A549 (cell line): ENCODE data around the gene MYO18B. TPM values are rescaled to one million over a fixed set of nuclear protein-coding genes. Genes with fewer than 3 reads are reported as not detected.

ENCODE experiments used
- ATAC-seq, 2 experiments: fragments of 200-7000 bp in 1 of 2; fragments of >200 bp in 1 of 2; cut with Nextera tagmentation in 1 of 2; cut with Tn5 transposase in 1 of 2; 3 replicates each; pipeline versions ENCODE4 v1.8.0 to v1.9.1; 2018 to 2020; ENCODE audit warnings: mild to moderate bottlenecking in 1 of 2, moderate library complexity in 1 of 2
- CTCF ChIA-PET: fragments of 300-600 bp; sonication (Branson Sonifier 250); formaldehyde crosslinking; extraction: SDS; loops from one replicate; lab custom pipeline; 2021; ENCODE audit warnings: antibody characterized with exemption, inconsistent platforms; lab: Yijun Ruan, JAX
- POLR2A ChIA-PET: fragments of 350-600 bp; formaldehyde crosslinking; extraction: SDS; loops from one replicate; lab custom pipeline; 2021; ENCODE audit warnings: antibody characterized with exemption, inconsistent platforms; lab: Yijun Ruan, JAX
- DNase-seq, 2 experiments: peaks; one replicate each; pipeline versions ENCODE4 v3.0.0 to v3.0.0-alpha.2; 2011 to 2016; ENCODE audit warnings: low read depth in 1 of 2, low spot score in 1 of 2
- FAIRE-seq: peaks from 2 replicates; lab custom pipeline; 2011; peaks lifted over from hg19 to GRCh38; lab: Jason Lieb, UNC
- H3K27ac ChIP-seq, 2 experiments: fragments of >200 bp; sonication (Bioruptor Twin); formaldehyde crosslinking; 3 replicates each; pipeline ENCODE4 v1.5.1; 2016 to 2017
- H3K4me1 ChIP-seq: fragments of >200 bp; sonication (Bioruptor Twin); formaldehyde crosslinking; 3 replicates; pipeline ENCODE4 v1.6.1; 2016
- H3K4me2 ChIP-seq: fragments of >200 bp; sonication (Bioruptor Twin); formaldehyde crosslinking; 3 replicates; pipeline ENCODE4 v1.6.1; 2016
- H3K4me3 ChIP-seq: fragments of >200 bp; sonication (Bioruptor Twin); formaldehyde crosslinking; 3 replicates; pipeline ENCODE4 v1.5.1; 2016
- H3K9me3 ChIP-seq: fragments of >200 bp; sonication (Bioruptor Twin); formaldehyde crosslinking; 3 replicates; pipeline ENCODE4 v1.6.1; 2016
- BCL3 ChIP-seq: fragments of >200 bp; sonication (Bioruptor Twin); formaldehyde crosslinking; IDR thresholded peaks from 3 replicates; pipeline ENCODE4 v1.6.1; 2016
- EHMT2 ChIP-seq: fragments of 200-600 bp; sonication (generic); IDR thresholded peaks from 2 replicates; pipeline ENCODE4 v1.6.1; 2016; ENCODE audit warnings: antibody characterized with exemption, low read depth, mild to moderate bottlenecking, moderate library complexity
- EP300 ChIP-seq, 2 experiments: fragments of >200 bp; sonication (Bioruptor Twin); formaldehyde crosslinking; IDR thresholded peaks; 2 replicates in 1 of 2; 3 replicates in 1 of 2; pipeline ENCODE4 v1.6.1; 2016 to 2017
- ESRRA ChIP-seq: fragments of 150-350 bp; IDR thresholded peaks from 2 replicates; pipeline ENCODE4 v1.6.1; 2014; ENCODE audit warnings: mild to moderate bottlenecking, low read length, borderline replicate concordance
- FOXS1 ChIP-seq: fragments of 250-450 bp; sonication (Bioruptor Pico); IDR thresholded peaks from 2 replicates; pipeline ENCODE4 v1.5.0; 2020; ENCODE audit warnings: mild to moderate bottlenecking, moderate library complexity
- HDAC2 ChIP-seq: fragments of 200-600 bp; sonication (generic); IDR thresholded peaks from 2 replicates; pipeline ENCODE4 v1.6.1; 2016
- HES2 ChIP-seq: fragments of >200 bp; sonication (Bioruptor Twin); formaldehyde crosslinking; IDR thresholded peaks from 2 replicates; pipeline ENCODE4 v1.6.1; 2016
- HOXA7 ChIP-seq: fragments of 250-450 bp; sonication (Bioruptor Pico); IDR thresholded peaks from 2 replicates; pipeline ENCODE4 v1.5.0; 2020; ENCODE audit warnings: mild to moderate bottlenecking, moderate library complexity
- HOXB13 ChIP-seq: fragments of 250-450 bp; sonication (Bioruptor Pico); IDR thresholded peaks from 2 replicates; pipeline ENCODE4 v1.5.0; 2020; ENCODE audit warnings: low read depth, mild to moderate bottlenecking, moderate library complexity
- MAZ ChIP-seq: fragments of 150-350 bp; IDR thresholded peaks from 2 replicates; pipeline ENCODE4 v1.6.1; 2014; ENCODE audit warnings: antibody characterized with exemption, low read depth, low read length, borderline replicate concordance
- NFE2L2 ChIP-seq: fragments of 150-350 bp; conservative IDR thresholded peaks from 2 replicates; pipeline ENCODE4 v1.6.1; 2014; ENCODE audit warnings: low read length
- PHF8 ChIP-seq: fragments of 200-600 bp; sonication (generic); IDR thresholded peaks from 2 replicates; pipeline ENCODE4 v1.6.1; 2016; ENCODE audit warnings: low read depth, mild to moderate bottlenecking, antibody characterized with exemption, moderate library complexity, borderline replicate concordance
- RAD21 ChIP-seq, 2 experiments: fragments of >200 bp in 1 of 2; sonication (Bioruptor Twin) in 1 of 2; formaldehyde crosslinking in 1 of 2; IDR thresholded peaks in 1 of 2; conservative IDR thresholded peaks in 1 of 2; 2 replicates in 1 of 2; 3 replicates in 1 of 2; pipeline ENCODE4 v1.6.1; 2012 to 2018; ENCODE audit warnings: inconsistent platforms in 1 of 2
- SREBF2 ChIP-seq: fragments of 450-650 bp; IDR thresholded peaks from 2 replicates; pipeline ENCODE4 v1.6.1; 2014; ENCODE audit warnings: mild to moderate bottlenecking, moderate library complexity
- TP53 ChIP-seq: fragments of 250-450 bp; sonication (Bioruptor Pico); IDR thresholded peaks from 2 replicates; pipeline ENCODE4 v1.5.0; 2021; ENCODE audit warnings: mild to moderate bottlenecking, moderate library complexity
- ZSCAN20 ChIP-seq: fragments of 250-450 bp; sonication (Bioruptor Pico); IDR thresholded peaks from 2 replicates; pipeline ENCODE4 v1.8.0; 2022; ENCODE audit warnings: mild to moderate bottlenecking, moderate library complexity
- WGBS: methylation state at CpG from one replicate; pipeline ENCODE4 v1.1.6; 2017; ENCODE audit errors: missing lambda C conversion rate; 5-methylcytosine and 5-hydroxymethylcytosine counted together
- polyA plus RNA-seq, 4 experiments: library from polyadenylated mRNA; depleted of rRNA in 3 of 4; stranded (reverse); fragments of >200 nt; fragmentation: RNase III in 1 of 4; extraction: RNeasy Plus Mini Kit Qiagen cat#74134 plus additional on column Dnase treatment in 1 of 4; gene quantifications; 2 replicates in 3 of 4; 3 replicates in 1 of 4; pipeline ENCODE4 v1.2.3, GENCODE V29; 2011 to 2017
- TF ChIP-seq, protein P1 (sequence below): fragments of 150-350 bp; IDR thresholded peaks from 2 replicates; pipeline ENCODE4 v1.6.1; 2014; ENCODE audit warnings: low read depth, mild to moderate bottlenecking, low read length
- TF ChIP-seq, protein P2 (sequence below): fragments of 450-650 bp; IDR thresholded peaks from 2 replicates; pipeline ENCODE4 v1.6.1; 2014; ENCODE audit warnings: antibody characterized with exemption
- TF ChIP-seq, protein P3 (sequence below): fragments of 200-600 bp; sonication (generic); IDR thresholded peaks from 2 replicates; pipeline ENCODE4 v1.6.1; 2016; ENCODE audit warnings: antibody characterized with exemption, mild to moderate bottlenecking, moderate library complexity

Gene MYO18B
- polyA plus RNA-seq, 2 of the 4 experiments (the other 2 are of a cell fraction): 0.01 TPM

DNA sequence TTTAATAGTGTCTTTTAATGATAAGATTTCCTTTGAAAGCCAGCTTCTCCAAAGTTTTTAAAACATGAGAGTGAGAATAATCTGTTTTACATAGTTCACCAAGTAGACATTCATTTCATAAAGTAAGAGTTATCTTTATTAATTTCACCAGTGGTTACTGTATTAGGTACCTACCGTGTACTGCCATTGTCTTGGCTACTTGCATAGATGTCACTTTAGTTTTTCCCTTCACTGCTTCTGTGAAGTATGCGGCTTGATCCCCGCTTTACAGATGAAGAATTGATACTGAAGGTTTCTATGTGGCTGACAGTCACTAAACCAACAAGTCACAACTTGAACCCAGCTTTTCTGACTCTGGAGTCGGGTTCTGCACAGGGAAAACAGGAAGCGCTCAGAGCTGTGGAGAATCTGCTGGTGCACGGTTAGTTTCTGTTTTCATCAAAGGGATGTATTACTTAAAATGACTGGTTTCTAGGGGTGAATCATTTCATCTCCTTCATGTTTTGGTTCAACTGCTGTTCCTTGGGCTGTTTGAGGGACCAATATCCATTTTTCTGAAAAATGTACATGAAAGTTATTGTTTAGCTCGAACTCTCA lies 39.3 kb upstream of the MYO18B start:
- ATAC-seq (no peak), DNase-seq (no peak), FAIRE-seq (no peak)
- POLR2A ChIA-PET: no interaction called here
- TF ChIP-seq, protein P1, sequence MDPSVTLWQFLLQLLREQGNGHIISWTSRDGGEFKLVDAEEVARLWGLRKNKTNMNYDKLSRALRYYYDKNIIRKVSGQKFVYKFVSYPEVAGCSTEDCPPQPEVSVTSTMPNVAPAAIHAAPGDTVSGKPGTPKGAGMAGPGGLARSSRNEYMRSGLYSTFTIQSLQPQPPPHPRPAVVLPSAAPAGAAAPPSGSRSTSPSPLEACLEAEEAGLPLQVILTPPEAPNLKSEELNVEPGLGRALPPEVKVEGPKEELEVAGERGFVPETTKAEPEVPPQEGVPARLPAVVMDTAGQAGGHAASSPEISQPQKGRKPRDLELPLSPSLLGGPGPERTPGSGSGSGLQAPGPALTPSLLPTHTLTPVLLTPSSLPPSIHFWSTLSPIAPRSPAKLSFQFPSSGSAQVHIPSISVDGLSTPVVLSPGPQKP: no peak
- no peak for TF ChIP-seq MAZ
- no peak for TF ChIP-seq HDAC2
- TF ChIP-seq EHMT2: no peak
- TF ChIP-seq BCL3: no peak
- TF ChIP-seq SREBF2: no peak
- no peak for TF ChIP-seq HES2
- no peak for TF ChIP-seq TP53
- TF ChIP-seq, protein P2, sequence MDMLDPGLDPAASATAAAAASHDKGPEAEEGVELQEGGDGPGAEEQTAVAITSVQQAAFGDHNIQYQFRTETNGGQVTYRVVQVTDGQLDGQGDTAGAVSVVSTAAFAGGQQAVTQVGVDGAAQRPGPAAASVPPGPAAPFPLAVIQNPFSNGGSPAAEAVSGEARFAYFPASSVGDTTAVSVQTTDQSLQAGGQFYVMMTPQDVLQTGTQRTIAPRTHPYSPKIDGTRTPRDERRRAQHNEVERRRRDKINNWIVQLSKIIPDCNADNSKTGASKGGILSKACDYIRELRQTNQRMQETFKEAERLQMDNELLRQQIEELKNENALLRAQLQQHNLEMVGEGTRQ: no peak
- TF ChIP-seq, protein P3, sequence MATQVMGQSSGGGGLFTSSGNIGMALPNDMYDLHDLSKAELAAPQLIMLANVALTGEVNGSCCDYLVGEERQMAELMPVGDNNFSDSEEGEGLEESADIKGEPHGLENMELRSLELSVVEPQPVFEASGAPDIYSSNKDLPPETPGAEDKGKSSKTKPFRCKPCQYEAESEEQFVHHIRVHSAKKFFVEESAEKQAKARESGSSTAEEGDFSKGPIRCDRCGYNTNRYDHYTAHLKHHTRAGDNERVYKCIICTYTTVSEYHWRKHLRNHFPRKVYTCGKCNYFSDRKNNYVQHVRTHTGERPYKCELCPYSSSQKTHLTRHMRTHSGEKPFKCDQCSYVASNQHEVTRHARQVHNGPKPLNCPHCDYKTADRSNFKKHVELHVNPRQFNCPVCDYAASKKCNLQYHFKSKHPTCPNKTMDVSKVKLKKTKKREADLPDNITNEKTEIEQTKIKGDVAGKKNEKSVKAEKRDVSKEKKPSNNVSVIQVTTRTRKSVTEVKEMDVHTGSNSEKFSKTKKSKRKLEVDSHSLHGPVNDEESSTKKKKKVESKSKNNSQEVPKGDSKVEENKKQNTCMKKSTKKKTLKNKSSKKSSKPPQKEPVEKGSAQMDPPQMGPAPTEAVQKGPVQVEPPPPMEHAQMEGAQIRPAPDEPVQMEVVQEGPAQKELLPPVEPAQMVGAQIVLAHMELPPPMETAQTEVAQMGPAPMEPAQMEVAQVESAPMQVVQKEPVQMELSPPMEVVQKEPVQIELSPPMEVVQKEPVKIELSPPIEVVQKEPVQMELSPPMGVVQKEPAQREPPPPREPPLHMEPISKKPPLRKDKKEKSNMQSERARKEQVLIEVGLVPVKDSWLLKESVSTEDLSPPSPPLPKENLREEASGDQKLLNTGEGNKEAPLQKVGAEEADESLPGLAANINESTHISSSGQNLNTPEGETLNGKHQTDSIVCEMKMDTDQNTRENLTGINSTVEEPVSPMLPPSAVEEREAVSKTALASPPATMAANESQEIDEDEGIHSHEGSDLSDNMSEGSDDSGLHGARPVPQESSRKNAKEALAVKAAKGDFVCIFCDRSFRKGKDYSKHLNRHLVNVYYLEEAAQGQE: no peak
- TF ChIP-seq HOXA7: no peak
- TF ChIP-seq FOXS1 (CRISPR knock-in tag): no peak
- TF ChIP-seq ZSCAN20 (CRISPR knock-in tag): no peak
- TF ChIP-seq RAD21 (conservative IDR thresholded peaks at IDR 0.05 in 1 of 2, IDR thresholded peaks at IDR 0.05 in 1 of 2): no peak
- TF ChIP-seq PHF8: no peak
- no peak for TF ChIP-seq ESRRA
- TF ChIP-seq, all 56 proteins: peak for 0
- Histone ChIP-seq H3K9me3 (no peaks in the 10 kb centered on the region), H3K27ac (no peak overlapping the region), H3K4me2 (no peak overlapping the region), H3K4me1 (no peaks in the 10 kb centered on the region), H3K4me3 (no peak overlapping the region)
- CTCF ChIA-PET: interaction anchor here (0.6 to 3.6 kb wide), 10 partner anchors 10 to 467 kb away, joined by 3 to 20 read pairs (median 4); no protein-coding TSS in a partner anchor
- WGBS: 88% methylated on average over 7 of the region's 7 CpGs

- no peak overlapping the region for H3K4me3 ChIP-seq
- DNase-seq: no peak
- no peaks in the 10 kb centered on the region for H3K4me1 ChIP-seq
- POLR2A ChIA-PET: no interaction called here
- TF ChIP-seq EP300 (IDR thresholded peaks at IDR 0.05) (no peak), RAD21 (conservative IDR thresholded peaks at IDR 0.05 in 1 of 2, IDR thresholded peaks at IDR 0.05 in 1 of 2) (no peak), HOXB13 (no peak), NFE2L2 (no peak)
- TF ChIP-seq, all 56 proteins: peak for 0
- CTCF ChIA-PET: interaction anchor here (0.7 to 0.9 kb wide), 2 partner anchors 42 to 74 kb away, joined by 3 read pairs; no protein-coding TSS in a partner anchor
- H3K9me3 ChIP-seq: no peaks in the 10 kb centered on the region
- WGBS: 98% methylated on average over 2 of the region's 2 CpGs
- no peak for ATAC-seq
- no peak overlapping the region for H3K4me2 ChIP-seq
- no peak overlapping the region for H3K27ac ChIP-seq
- FAIRE-seq: no peak
Measured at GRCh38 chr22:25704701-25705100, 37.3 kb upstream of the MYO18B start.
